Left ventricle myocardium inferior (tissue), 1 donor: ENCODE data around the gene NUDT4. TPM values are rescaled to one million over a fixed set of nuclear protein-coding genes. Genes with fewer than 3 reads are reported as not detected.
A peak's percentile ranks its signal among the peaks of the same experiment; 100 is the strongest.
"Not testable (repeated sequence)": the region's sequence is repeated elsewhere in the genome, so short reads cannot be mapped to it uniquely, and the experiment has no call there.

ENCODE experiments used
- DNase-seq: peaks from one replicate; pipeline ENCODE4 v3.0.0-alpha.2; 2020
- H3K27ac ChIP-seq: fragments of 200-600 bp; replicated peaks from 2 replicates; pipeline ENCODE4 v1.8.0; 2021
- H3K27me3 ChIP-seq: fragments of 200-600 bp; 2 replicates; pipeline ENCODE4 v1.8.0; 2021; ENCODE audit warnings: low read depth
- H3K36me3 ChIP-seq: fragments of 200-600 bp; 2 replicates; pipeline ENCODE4 v1.8.0; 2021
- H3K4me1 ChIP-seq: fragments of 200-600 bp; 2 replicates; pipeline ENCODE4 v1.8.0; 2021
- H3K4me3 ChIP-seq: fragments of 200-600 bp; 2 replicates; pipeline ENCODE4 v1.8.0; 2021; ENCODE audit warnings: mild to moderate bottlenecking, moderate library complexity
- H3K9me3 ChIP-seq: fragments of 200-600 bp; replicated peaks from 2 replicates; pipeline ENCODE4 v1.8.0; 2021
- intact Hi-C: fragments of 100-400 bp; cut with micrococcal nuclease; formaldehyde crosslinking; loops from one replicate; pipeline ENCODE4 v1.11.0; 2022
- total RNA-seq: library from RNA; stranded (reverse); fragmentation: NEBNext Ultra II Directional; extraction: Animal tissue kit (Norgen Biotek cat#: 25700); gene quantifications from one replicate; pipeline ENCODE4 v1.2.1, GENCODE V29; 2021
- TF ChIP-seq, protein P1 (sequence below): fragments of 200-600 bp; IDR thresholded peaks from 2 replicates; pipeline ENCODE4 v1.8.0; 2021; ENCODE audit warnings: antibody characterized with exemption, mild to moderate bottlenecking, borderline replicate concordance
- donor health status: DM: no; HTN: yes; CAD: no; lungs with severe emphysema.

The NUDT4 gene
- total RNA-seq, 1 donor from 2014 or later: 283 TPM

GRCh38 chr12:93387780-93388179 is 10.1 kb downstream of the NUDT4 start:
- intact Hi-C loops: no loop called here
- Histone ChIP-seq H3K4me1 (peaks cover 89% of the 10 kb centered on the region), H3K27me3 (no peaks in the 10 kb centered on the region), H3K9me3 (no peaks in the 10 kb centered on the region), H3K4me3 (peak overlapping the region; percentile 20), H3K27ac (peak overlapping the region; percentile 34), H3K36me3 (peaks cover 16% of the 10 kb centered on the region)
- TF ChIP-seq, protein P1, sequence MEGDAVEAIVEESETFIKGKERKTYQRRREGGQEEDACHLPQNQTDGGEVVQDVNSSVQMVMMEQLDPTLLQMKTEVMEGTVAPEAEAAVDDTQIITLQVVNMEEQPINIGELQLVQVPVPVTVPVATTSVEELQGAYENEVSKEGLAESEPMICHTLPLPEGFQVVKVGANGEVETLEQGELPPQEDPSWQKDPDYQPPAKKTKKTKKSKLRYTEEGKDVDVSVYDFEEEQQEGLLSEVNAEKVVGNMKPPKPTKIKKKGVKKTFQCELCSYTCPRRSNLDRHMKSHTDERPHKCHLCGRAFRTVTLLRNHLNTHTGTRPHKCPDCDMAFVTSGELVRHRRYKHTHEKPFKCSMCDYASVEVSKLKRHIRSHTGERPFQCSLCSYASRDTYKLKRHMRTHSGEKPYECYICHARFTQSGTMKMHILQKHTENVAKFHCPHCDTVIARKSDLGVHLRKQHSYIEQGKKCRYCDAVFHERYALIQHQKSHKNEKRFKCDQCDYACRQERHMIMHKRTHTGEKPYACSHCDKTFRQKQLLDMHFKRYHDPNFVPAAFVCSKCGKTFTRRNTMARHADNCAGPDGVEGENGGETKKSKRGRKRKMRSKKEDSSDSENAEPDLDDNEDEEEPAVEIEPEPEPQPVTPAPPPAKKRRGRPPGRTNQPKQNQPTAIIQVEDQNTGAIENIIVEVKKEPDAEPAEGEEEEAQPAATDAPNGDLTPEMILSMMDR: no peak
- DNase-seq: no peak

DNA sequence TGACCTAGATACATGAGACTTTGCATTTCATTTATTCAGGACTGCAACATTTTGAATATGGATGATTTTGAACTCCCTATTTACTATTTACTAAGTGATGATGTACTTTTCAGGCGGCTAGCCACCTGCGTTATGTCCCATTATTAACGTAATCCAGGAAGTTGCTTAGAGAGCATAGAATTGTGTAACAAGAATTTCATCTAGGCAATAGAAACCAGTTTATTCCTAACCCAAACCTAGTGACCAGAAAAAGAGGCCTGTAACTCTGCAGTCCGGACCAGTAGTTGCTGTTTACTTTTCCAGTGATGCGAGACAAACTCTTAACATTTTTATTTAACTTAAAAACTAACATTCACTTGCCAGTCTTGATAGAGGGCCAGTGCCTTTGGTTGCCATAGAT is 12.3 kb downstream of the NUDT4 start:
- H3K4me1 ChIP-seq: peaks cover 85% of the 10 kb centered on the region
- no peaks in the 10 kb centered on the region for H3K27me3 ChIP-seq
- intact Hi-C loops: no loop called here
- peak overlapping the region; percentile 70 for H3K27ac ChIP-seq
- peak overlapping the region; percentile 29 for H3K4me3 ChIP-seq
- peaks cover 25% of the 10 kb centered on the region for H3K36me3 ChIP-seq
- H3K9me3 ChIP-seq: no peaks in the 10 kb centered on the region
- TF ChIP-seq, protein P1: no peak
- no peak for DNase-seq

DNA sequence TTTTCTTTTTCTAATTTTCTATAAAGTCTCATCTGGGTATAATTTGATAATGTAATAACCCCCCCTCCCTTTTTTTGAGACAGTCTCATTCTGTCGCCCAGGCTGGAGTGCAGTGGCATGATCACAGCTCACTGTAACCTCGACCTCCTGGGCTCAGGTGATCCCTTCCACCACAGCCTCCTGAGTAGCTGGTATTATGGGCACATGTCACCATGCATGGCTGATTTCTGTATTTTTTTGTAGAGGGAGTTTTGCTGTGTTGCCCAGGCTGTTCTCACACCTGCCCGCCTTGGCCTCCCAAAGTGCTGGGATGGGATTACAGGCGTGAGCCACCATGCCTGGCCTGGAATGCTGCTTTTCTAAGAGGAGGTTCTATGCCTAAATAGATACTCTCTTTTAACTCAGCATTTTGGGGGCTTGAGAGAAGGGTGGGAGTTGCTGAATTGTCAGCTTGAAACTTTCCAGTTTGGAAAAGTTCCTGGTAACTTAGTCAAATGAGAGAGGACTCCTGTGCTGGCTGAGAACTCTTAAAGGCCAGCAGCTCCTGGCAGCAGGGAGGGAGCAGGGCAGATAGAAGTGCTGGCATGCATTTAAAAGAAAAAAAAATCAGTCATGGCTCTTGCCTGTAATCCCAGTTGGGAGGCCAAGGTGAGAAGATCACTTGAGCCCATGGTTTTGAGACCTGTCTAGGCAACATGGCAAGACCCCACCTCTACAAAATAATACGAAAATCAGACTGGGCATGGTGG is 13.0 kb downstream of the NUDT4 start:
- H3K4me3 ChIP-seq: peak overlapping the region; percentile 29
- peak overlapping the region; percentile 70 for H3K27ac ChIP-seq
- H3K27me3 ChIP-seq: no peaks in the 10 kb centered on the region
- intact Hi-C loops: no loop called here
- no peak for DNase-seq
- peaks cover 32% of the 10 kb centered on the region for H3K36me3 ChIP-seq
- TF ChIP-seq, protein P1: no peak
- peaks cover 85% of the 10 kb centered on the region for H3K4me1 ChIP-seq
- no peaks in the 10 kb centered on the region for H3K9me3 ChIP-seq

GRCh38 chr12:93393425-93393824 is 15.7 kb downstream of the NUDT4 start:
- intact Hi-C loops: no loop called here
- Histone ChIP-seq H3K27me3 (no peaks in the 10 kb centered on the region), H3K4me1 (peaks cover 85% of the 10 kb centered on the region), H3K27ac (peak overlapping the region; percentile 16), H3K9me3 (no peaks in the 10 kb centered on the region), H3K4me3 (no peak overlapping the region), H3K36me3 (peaks cover 45% of the 10 kb centered on the region)
- TF ChIP-seq, protein P1: no peak
- DNase-seq: no peak

DNA sequence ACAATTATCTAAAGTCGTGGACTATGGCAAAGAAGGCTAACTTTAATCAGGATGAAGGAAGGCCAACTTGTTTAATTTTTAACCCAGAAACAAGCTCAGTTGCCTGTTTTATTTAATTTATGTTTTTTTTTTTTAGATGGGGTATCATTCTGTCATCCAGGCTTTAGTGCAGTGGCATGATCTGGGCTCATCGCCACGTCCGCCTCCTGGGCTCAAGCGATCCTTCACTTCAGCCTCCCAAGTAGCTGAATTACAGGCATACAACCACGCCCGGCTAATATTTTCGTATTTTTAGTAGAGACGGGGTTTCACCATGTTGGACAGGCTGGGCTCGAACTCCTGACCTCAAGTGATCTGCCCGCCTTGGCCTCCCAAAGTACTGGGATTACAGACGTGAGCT is 19.7 kb downstream of the NUDT4 start:
- DNase-seq: no peak
- no peaks in the 10 kb centered on the region for H3K27me3 ChIP-seq
- H3K27ac ChIP-seq: peak overlapping the region; percentile 59
- H3K4me1 ChIP-seq: peaks cover 55% of the 10 kb centered on the region
- H3K9me3 ChIP-seq: no peaks in the 10 kb centered on the region
- TF ChIP-seq, protein P1: no peak
- intact Hi-C loops: loop anchor here (2.0 kb wide), 1 partner anchor 411 kb away; no protein-coding TSS in a partner anchor
- peaks cover 56% of the 10 kb centered on the region for H3K36me3 ChIP-seq
- H3K4me3 ChIP-seq: no peak overlapping the region

GRCh38 chr12:93399183-93399863 is 21.6 kb downstream of the NUDT4 start:
- H3K27me3 ChIP-seq, DNase-seq, H3K9me3 ChIP-seq, intact Hi-C loops, H3K4me3 ChIP-seq: not testable (repeated sequence)
- Histone ChIP-seq H3K27ac (peak overlapping the region; percentile 44), H3K36me3 (peaks cover 56% of the 10 kb centered on the region), H3K4me1 (peaks cover 52% of the 10 kb centered on the region)
